Measurements from ENCODE around the gene COL19A1. TPM values are rescaled to one million over a fixed set of nuclear protein-coding genes. Genes with fewer than 3 reads are reported as not detected.

COL19A1 gene
- total and polyA plus RNA-seq, 9 donors: 0.61 to 11.1 (median 2.8) TPM

- 90% methylated on average over 1 of the region's 2 CpGs for WGBS (ENCODE audit: insufficient coverage)
- DNase-seq: peak; percentile 21
- Histone ChIP-seq H3K27ac (ENCODE audit: low read length) (no peak overlapping the region), H3K4me1 (ENCODE audit: control insufficient read depth, insufficient read depth, low read length) (no peaks in the 10 kb centered on the region), H3K27me3 (ENCODE audit: control insufficient read depth, insufficient read depth, low read length) (no peaks in the 10 kb centered on the region), H3K36me3 (ENCODE audit: control insufficient read depth, insufficient read depth, low read length) (no peaks in the 10 kb centered on the region), H3K9me3 (replicated peaks; ENCODE audit: control insufficient read depth, low read depth, low read length) (no peaks in the 10 kb centered on the region), H3K4me3 (ENCODE audit: low read length) (no peak overlapping the region)
Measured at GRCh38 chr6:70231311-70231710, 365.0 kb downstream of the COL19A1 start.

- 78% methylated on average over 5 of the region's 7 CpGs for WGBS (ENCODE audit: insufficient coverage)
- Histone ChIP-seq H3K9me3 (replicated peaks; ENCODE audit: control insufficient read depth, low read depth, low read length) (no peaks in the 10 kb centered on the region), H3K36me3 (ENCODE audit: control insufficient read depth, insufficient read depth, low read length) (no peaks in the 10 kb centered on the region), H3K27me3 (ENCODE audit: control insufficient read depth, insufficient read depth, low read length) (no peaks in the 10 kb centered on the region), H3K4me1 (ENCODE audit: control insufficient read depth, insufficient read depth, low read length) (no peaks in the 10 kb centered on the region), H3K27ac (ENCODE audit: low read length) (no peak overlapping the region), H3K4me3 (ENCODE audit: low read length) (no peak overlapping the region)
- DNase-seq: no peak
Measured at GRCh38 chr6:70234561-70235236, 368.3 kb downstream of the COL19A1 start.

GRCh38 chr6:70236343-70236742 is 370.0 kb downstream of the COL19A1 start:
- WGBS (ENCODE audit: insufficient coverage): no CpG with 5 or more reads among the region's 3 CpGs
- no peaks in the 10 kb centered on the region for H3K4me1 ChIP-seq (ENCODE audit: control insufficient read depth, insufficient read depth, low read length)
- no peaks in the 10 kb centered on the region for H3K36me3 ChIP-seq (ENCODE audit: control insufficient read depth, insufficient read depth, low read length)

GRCh38 chr6:70241031-70241430 is 374.7 kb downstream of the COL19A1 start:
- no peaks in the 10 kb centered on the region for H3K4me1 ChIP-seq (ENCODE audit: control insufficient read depth, insufficient read depth, low read length)
- no peaks in the 10 kb centered on the region for H3K9me3 ChIP-seq (replicated peaks; ENCODE audit: control insufficient read depth, low read depth, low read length)
- H3K27ac ChIP-seq (ENCODE audit: low read length): no peak overlapping the region
- no peaks in the 10 kb centered on the region for H3K27me3 ChIP-seq (ENCODE audit: control insufficient read depth, insufficient read depth, low read length)
- no peak overlapping the region for H3K4me3 ChIP-seq (ENCODE audit: low read length)
- peak; percentile 25 for DNase-seq
- 53% methylated on average over 3 of the region's 3 CpGs for WGBS (ENCODE audit: insufficient coverage)
- no peaks in the 10 kb centered on the region for H3K36me3 ChIP-seq (ENCODE audit: control insufficient read depth, insufficient read depth, low read length)

More at GRCh38 chr6:70236343-70236742, 370.0 kb downstream of the COL19A1 start:
- Histone ChIP-seq H3K9me3 (replicated peaks; ENCODE audit: control insufficient read depth, low read depth, low read length) (no peaks in the 10 kb centered on the region), H3K27ac (ENCODE audit: low read length) (no peak overlapping the region), H3K27me3 (ENCODE audit: control insufficient read depth, insufficient read depth, low read length) (no peaks in the 10 kb centered on the region), H3K4me3 (ENCODE audit: low read length) (no peak overlapping the region)
- DNase-seq: peak; percentile 16

GRCh38 chr6:70241991-70242420 is 375.6 kb downstream of the COL19A1 start:
- Histone ChIP-seq H3K9me3 (replicated peaks; ENCODE audit: control insufficient read depth, low read depth, low read length) (no peaks in the 10 kb centered on the region), H3K27me3 (ENCODE audit: control insufficient read depth, insufficient read depth, low read length) (no peaks in the 10 kb centered on the region), H3K36me3 (ENCODE audit: control insufficient read depth, insufficient read depth, low read length) (no peaks in the 10 kb centered on the region), H3K4me1 (ENCODE audit: control insufficient read depth, insufficient read depth, low read length) (no peaks in the 10 kb centered on the region), H3K27ac (ENCODE audit: low read length) (no peak overlapping the region), H3K4me3 (ENCODE audit: low read length) (no peak overlapping the region)
- WGBS (ENCODE audit: insufficient coverage): 86% methylated on average over 5 of the region's 7 CpGs
- no peak for DNase-seq

- no peaks in the 10 kb centered on the region for H3K36me3 ChIP-seq (ENCODE audit: control insufficient read depth, insufficient read depth, low read length)
- no peaks in the 10 kb centered on the region for H3K4me1 ChIP-seq (ENCODE audit: control insufficient read depth, insufficient read depth, low read length)
- DNase-seq: no peak
- 85% methylated on average over 2 of the region's 7 CpGs for WGBS (ENCODE audit: insufficient coverage)
- H3K27ac ChIP-seq (ENCODE audit: low read length): no peak overlapping the region
- H3K9me3 ChIP-seq (replicated peaks; ENCODE audit: control insufficient read depth, low read depth, low read length): no peaks in the 10 kb centered on the region
- H3K4me3 ChIP-seq (ENCODE audit: low read length): no peak overlapping the region
- H3K27me3 ChIP-seq (ENCODE audit: control insufficient read depth, insufficient read depth, low read length): no peaks in the 10 kb centered on the region
Measured at GRCh38 chr6:70246118-70246517, 379.8 kb downstream of the COL19A1 start.

GRCh38 chr6:70252604-70253003 is 386.2 kb downstream of the COL19A1 start:
- Histone ChIP-seq H3K9me3 (replicated peaks; ENCODE audit: control insufficient read depth, low read depth, low read length) (no peaks in the 10 kb centered on the region), H3K27ac (ENCODE audit: low read length) (no peak overlapping the region), H3K4me3 (ENCODE audit: low read length) (no peak overlapping the region)

GRCh38 chr6:70253923-70254322 is 387.6 kb downstream of the COL19A1 start:
- no CpG with 5 or more reads among the region's 3 CpGs for WGBS (ENCODE audit: insufficient coverage)
- Histone ChIP-seq H3K9me3 (replicated peaks; ENCODE audit: control insufficient read depth, low read depth, low read length) (no peaks in the 10 kb centered on the region), H3K36me3 (ENCODE audit: control insufficient read depth, insufficient read depth, low read length) (no peaks in the 10 kb centered on the region), H3K4me1 (ENCODE audit: control insufficient read depth, insufficient read depth, low read length) (no peaks in the 10 kb centered on the region), H3K27ac (ENCODE audit: low read length) (no peak overlapping the region), H3K4me3 (ENCODE audit: low read length) (no peak overlapping the region), H3K27me3 (ENCODE audit: control insufficient read depth, insufficient read depth, low read length) (no peaks in the 10 kb centered on the region)
- DNase-seq: no peak

More at GRCh38 chr6:70252604-70253003, 386.2 kb downstream of the COL19A1 start:
- no peaks in the 10 kb centered on the region for H3K4me1 ChIP-seq (ENCODE audit: control insufficient read depth, insufficient read depth, low read length)
- no peak for DNase-seq
- H3K36me3 ChIP-seq (ENCODE audit: control insufficient read depth, insufficient read depth, low read length): no peaks in the 10 kb centered on the region
- H3K27me3 ChIP-seq (ENCODE audit: control insufficient read depth, insufficient read depth, low read length): no peaks in the 10 kb centered on the region
- 100% methylated on average over 1 of the region's 2 CpGs for WGBS (ENCODE audit: insufficient coverage)

- no peaks in the 10 kb centered on the region for H3K27me3 ChIP-seq (ENCODE audit: control insufficient read depth, insufficient read depth, low read length)
- H3K4me3 ChIP-seq (ENCODE audit: low read length): no peak overlapping the region
- 71% methylated on average over 1 of the region's 2 CpGs for WGBS (ENCODE audit: insufficient coverage)
- H3K36me3 ChIP-seq (ENCODE audit: control insufficient read depth, insufficient read depth, low read length): no peaks in the 10 kb centered on the region
- no peaks in the 10 kb centered on the region for H3K9me3 ChIP-seq (replicated peaks; ENCODE audit: control insufficient read depth, low read depth, low read length)
- H3K4me1 ChIP-seq (ENCODE audit: control insufficient read depth, insufficient read depth, low read length): no peaks in the 10 kb centered on the region
- no peak for DNase-seq
- no peak overlapping the region for H3K27ac ChIP-seq (ENCODE audit: low read length)
Measured at GRCh38 chr6:70254784-70255183, 388.4 kb downstream of the COL19A1 start.

- no peak overlapping the region for H3K4me3 ChIP-seq (ENCODE audit: low read length)
- H3K27me3 ChIP-seq (ENCODE audit: control insufficient read depth, insufficient read depth, low read length): no peaks in the 10 kb centered on the region
- H3K9me3 ChIP-seq (replicated peaks; ENCODE audit: control insufficient read depth, low read depth, low read length): no peaks in the 10 kb centered on the region
- H3K4me1 ChIP-seq (ENCODE audit: control insufficient read depth, insufficient read depth, low read length): no peaks in the 10 kb centered on the region
- WGBS (ENCODE audit: insufficient coverage): 83% methylated on average over 1 of the region's 2 CpGs
- H3K27ac ChIP-seq (ENCODE audit: low read length): no peak overlapping the region
- DNase-seq: no peak
- H3K36me3 ChIP-seq (ENCODE audit: control insufficient read depth, insufficient read depth, low read length): no peaks in the 10 kb centered on the region
Measured at GRCh38 chr6:70257768-70258273, 391.5 kb downstream of the COL19A1 start.
